Endothelial cell of umbilical vein (primary cell): ENCODE measurements around the gene ABHD17A. TPM values are rescaled to one million over a fixed set of nuclear protein-coding genes. Genes with fewer than 3 reads are reported as not detected.

ENCODE experiments used
- BruUV-seq: library from RNA; stranded (reverse); fragments of 400-500 nt; replicated peaks from 2 replicates; lab custom pipeline; 2021; lab: Mats Ljungman, UMichigan
- CTCF ChIA-PET: fragments of 300-600, 350-600 bp; sonication (Branson Sonifier 250); formaldehyde crosslinking; loops from one replicate; lab custom pipeline; 2021; ENCODE audit warnings: antibody characterized with exemption, inconsistent platforms; lab: Charles Lee
- POLR2A ChIA-PET: fragments of 300-600, 350-600 bp; sonication (Branson Sonifier 250); formaldehyde crosslinking; loops from one replicate; lab custom pipeline; 2021; ENCODE audit warnings: antibody characterized with exemption, inconsistent platforms; lab: Charles Lee
- DNase-seq: peaks from one replicate; pipeline ENCODE4 v3.0.0-alpha.2; 2011; ENCODE audit warnings: low read depth, low spot score
- FAIRE-seq: peaks from 2 replicates; lab custom pipeline; 2011; peaks lifted over from hg19 to GRCh38; lab: Jason Lieb, UNC
- H2AFZ ChIP-seq: 2 replicates; pipeline ENCODE4 v1.6.0; 2012; ENCODE audit warnings: low read depth, low read length, control low read depth, inconsistent platforms
- H3K27ac ChIP-seq: 2 replicates; pipeline ENCODE4 v1.5.1; 2011; ENCODE audit warnings: low read depth, mild to moderate bottlenecking, control low read depth, low read length, moderate library complexity; ENCODE audit not compliant: insufficient read depth
- H3K27me3 ChIP-seq, 2 experiments: 2 replicates each; pipeline versions ENCODE4 v1.6.0 to v1.6.1; 2011; ENCODE audit warnings: low read length in 2 of 2, mixed read lengths in 1 of 2; ENCODE audit not compliant: control insufficient read depth in 2 of 2, insufficient read depth in 2 of 2
- H3K36me3 ChIP-seq, 2 experiments: 2 replicates in 1 of 2; 3 replicates in 1 of 2; pipeline ENCODE4 v1.5.1; 2011; ENCODE audit warnings: low read length in 2 of 2, mild to moderate bottlenecking in 1 of 2, moderate library complexity in 1 of 2; ENCODE audit not compliant: control insufficient read depth in 2 of 2, insufficient read depth in 2 of 2; ENCODE audit errors: extremely low read depth in 1 of 2
- H3K4me1 ChIP-seq: 3 replicates; pipeline ENCODE4 v1.5.1; 2011; ENCODE audit warnings: mild to moderate bottlenecking, low read length; ENCODE audit not compliant: control insufficient read depth, insufficient read depth; ENCODE audit errors: extremely low read depth
- H3K4me2 ChIP-seq: 2 replicates; pipeline ENCODE4 v1.6.1; 2011; ENCODE audit warnings: low read length, control low read depth, mixed read lengths; ENCODE audit not compliant: insufficient read depth
- H3K4me3 ChIP-seq, 3 experiments: fragments of 200-600 bp in 1 of 3; sonication (generic), shearing (Covaris generic) in 1 of 3; replicated peaks in 1 of 3; 2 replicates each; pipeline ENCODE4 v1.5.1; 2011 to 2016; ENCODE audit warnings: control low read depth in 3 of 3, low read length in 3 of 3, mild to moderate bottlenecking in 2 of 3, inconsistent platforms in 1 of 3, low read depth in 1 of 3, moderate library complexity in 1 of 3; ENCODE audit not compliant: insufficient read depth in 1 of 3
- H3K79me2 ChIP-seq: 2 replicates; pipeline ENCODE4 v1.6.0; 2012; ENCODE audit warnings: low read length, inconsistent platforms; ENCODE audit not compliant: control insufficient read depth, insufficient read depth
- H3K9ac ChIP-seq: replicated peaks from 2 replicates; pipeline ENCODE3; 2011; ENCODE audit warnings: low read length, control low read depth; ENCODE audit not compliant: insufficient read depth; ENCODE audit errors: extremely low read depth
- H3K9me1 ChIP-seq: replicated peaks from 3 replicates; pipeline ENCODE4 v1.6.0; 2011; ENCODE audit warnings: mild to moderate bottlenecking, low read length; ENCODE audit not compliant: control insufficient read depth, insufficient read depth; ENCODE audit errors: extremely low read depth
- H3K9me3 ChIP-seq: replicated peaks from 2 replicates; pipeline ENCODE4 v1.5.1; 2012; ENCODE audit warnings: low read length, inconsistent platforms; ENCODE audit not compliant: control insufficient read depth, insufficient read depth
- H4K20me1 ChIP-seq: replicated peaks from 2 replicates; pipeline ENCODE3; 2011; ENCODE audit warnings: mild to moderate bottlenecking, low read length; ENCODE audit not compliant: control insufficient read depth, insufficient read depth; ENCODE audit errors: extremely low read depth
- EZH2 ChIP-seq: IDR thresholded peaks from 2 replicates; pipeline ENCODE4 v1.6.1; 2012; ENCODE audit warnings: borderline replicate concordance, low read depth, mild to moderate bottlenecking, moderate library complexity, low read length, inconsistent platforms; ENCODE audit not compliant: severe bottlenecking
- FOS ChIP-seq: IDR thresholded peaks from 2 replicates; pipeline ENCODE4 v1.6.1; 2011; ENCODE audit warnings: mild to moderate bottlenecking, low read length, moderate library complexity, borderline replicate concordance; ENCODE audit not compliant: insufficient read depth
- GATA2 ChIP-seq: IDR thresholded peaks from 2 replicates; pipeline ENCODE4 v1.7.0; 2011; ENCODE audit warnings: low read depth, mild to moderate bottlenecking, moderate library complexity, mixed read lengths, low read length; ENCODE audit not compliant: insufficient read length, insufficient read depth
- JUN ChIP-seq: IDR thresholded peaks from 2 replicates; pipeline ENCODE4 v1.6.1; 2011; ENCODE audit warnings: borderline replicate concordance, low read depth; ENCODE audit not compliant: insufficient read length, insufficient read depth
- MYC ChIP-seq: IDR thresholded peaks from one replicate; pipeline ENCODE4 v1.6.1; 2011; ENCODE audit warnings: mild to moderate bottlenecking, low read depth, low read length
- POLR2A ChIP-seq: IDR thresholded peaks from 2 replicates; pipeline ENCODE4 v1.6.1; 2012; ENCODE audit warnings: low read depth, mild to moderate bottlenecking, control low read depth, low read length
- POLR2AphosphoS5 ChIP-seq: IDR thresholded peaks from 2 replicates; pipeline ENCODE4 v1.6.1; 2012; ENCODE audit warnings: low read depth, mild to moderate bottlenecking, control low read depth, low read length, moderate library complexity; ENCODE audit not compliant: insufficient read depth
- dilution Hi-C: fragments of 300-500 bp; cut with MboI; formaldehyde crosslinking; loops from one replicate; pipeline ENCODE4 v1.15.0; 2019; ENCODE audit warnings: low sequenced_read_pairs; ENCODE audit not compliant: extremely low pct_ligation_motif_present
- intact Hi-C: fragments of 100-400 bp; cut with micrococcal nuclease; formaldehyde crosslinking; loops from one replicate; pipeline ENCODE4 v1.10.0; 2022
- polyA plus RNA-seq, 4 experiments: library from polyadenylated mRNA; depleted of rRNA in 3 of 4; stranded (reverse) in 3 of 4; unstranded in 1 of 4; fragments of >200 nt; gene quantifications; 2 replicates each; pipeline versions ENCODE4 v1.2.1 to v1.2.3, GENCODE V29; 2011 to 2012; ENCODE audit warnings: missing spikeins in 1 of 4
- total RNA-seq: library from RNA; stranded (reverse); gene quantifications from 2 replicates; pipeline ENCODE4 v1.2.3, GENCODE V29; 2021
- TF ChIP-seq, protein P1 (sequence below): IDR thresholded peaks from 2 replicates; pipeline ENCODE4 v1.6.1; 2011; ENCODE audit not compliant: insufficient read depth, insufficient read length
- TF ChIP-seq, protein P2 (sequence below), 2 donors: IDR thresholded peaks; 1 replicate in 1 of 2; 2 replicates in 1 of 2; pipeline ENCODE4 v1.5.1; 2011; ENCODE audit warnings: low read length in 2 of 2, mild to moderate bottlenecking in 2 of 2, moderate library complexity in 2 of 2, control low read depth in 1 of 2, inconsistent platforms in 1 of 2, low read depth in 1 of 2; ENCODE audit not compliant: insufficient read depth in 1 of 2; ENCODE audit errors: extremely low read depth in 1 of 2

Gene ABHD17A
- total and polyA plus RNA-seq, 2 donors (not counting 3 experiments of a cell fraction or from before 2014, with no cell fraction given), result 89.8 to 143 TPM

DNA sequence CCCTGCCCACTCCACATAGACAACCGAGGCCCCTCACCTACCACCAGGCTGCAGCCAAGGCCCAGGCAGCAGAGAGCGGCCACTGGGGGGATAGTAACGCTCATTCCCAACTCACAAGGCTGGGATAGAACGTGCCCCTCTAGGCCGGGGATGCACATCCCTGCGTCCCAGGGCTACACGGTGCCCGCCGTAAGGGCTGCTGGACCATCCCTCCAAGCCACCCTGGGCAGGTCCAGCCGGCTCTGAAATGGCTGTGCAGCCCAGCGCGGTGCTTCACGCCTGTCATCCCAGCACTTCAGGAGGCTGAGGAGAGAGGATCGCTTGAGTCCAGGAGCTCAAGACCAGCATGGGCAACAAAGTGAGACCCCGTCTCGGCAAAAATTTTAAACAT, 40.2 kb downstream of the ABHD17A start:
- peaks cover 25% of the 10 kb centered on the region for H3K4me1 ChIP-seq
- no peaks in the 10 kb centered on the region for H4K20me1 ChIP-seq
- no TSS peak for BruUV-seq
- H3K27ac ChIP-seq, result no peak overlapping the region
- H3K36me3 ChIP-seq, result peaks cover 0 to 2% of the 10 kb centered on the region in 2 experiments
- H3K9me3 ChIP-seq, result no peaks in the 10 kb centered on the region
- no peaks in the 10 kb centered on the region for H3K9me1 ChIP-seq
- H3K79me2 ChIP-seq, result peaks cover 77% of the 10 kb centered on the region
- CTCF ChIA-PET, result interaction anchor here (2.3 kb wide), 1 partner anchor 8 kb away, joined by 10 read pairs; no protein-coding TSS in a partner anchor
- dilution Hi-C loops (no loop called here), intact Hi-C loops (no loop called here)
- H3K4me3 ChIP-seq, result no peak overlapping the region
- POLR2A ChIA-PET, result no interaction called here
- H3K4me2 ChIP-seq, result no peak overlapping the region
- DNase-seq, result no peak
- H3K9ac ChIP-seq, result no peak overlapping the region
- no peak overlapping the region for H2AFZ ChIP-seq
- TF ChIP-seq, protein P1, sequence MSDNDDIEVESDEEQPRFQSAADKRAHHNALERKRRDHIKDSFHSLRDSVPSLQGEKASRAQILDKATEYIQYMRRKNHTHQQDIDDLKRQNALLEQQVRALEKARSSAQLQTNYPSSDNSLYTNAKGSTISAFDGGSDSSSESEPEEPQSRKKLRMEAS, result no peak
- TF ChIP-seq GATA2 (no peak), JUN (no peak), EZH2 (no peak), FOS (no peak), POLR2A (no peak), POLR2AphosphoS5 (no peak), MYC (no peak)
- TF ChIP-seq, protein P2, sequence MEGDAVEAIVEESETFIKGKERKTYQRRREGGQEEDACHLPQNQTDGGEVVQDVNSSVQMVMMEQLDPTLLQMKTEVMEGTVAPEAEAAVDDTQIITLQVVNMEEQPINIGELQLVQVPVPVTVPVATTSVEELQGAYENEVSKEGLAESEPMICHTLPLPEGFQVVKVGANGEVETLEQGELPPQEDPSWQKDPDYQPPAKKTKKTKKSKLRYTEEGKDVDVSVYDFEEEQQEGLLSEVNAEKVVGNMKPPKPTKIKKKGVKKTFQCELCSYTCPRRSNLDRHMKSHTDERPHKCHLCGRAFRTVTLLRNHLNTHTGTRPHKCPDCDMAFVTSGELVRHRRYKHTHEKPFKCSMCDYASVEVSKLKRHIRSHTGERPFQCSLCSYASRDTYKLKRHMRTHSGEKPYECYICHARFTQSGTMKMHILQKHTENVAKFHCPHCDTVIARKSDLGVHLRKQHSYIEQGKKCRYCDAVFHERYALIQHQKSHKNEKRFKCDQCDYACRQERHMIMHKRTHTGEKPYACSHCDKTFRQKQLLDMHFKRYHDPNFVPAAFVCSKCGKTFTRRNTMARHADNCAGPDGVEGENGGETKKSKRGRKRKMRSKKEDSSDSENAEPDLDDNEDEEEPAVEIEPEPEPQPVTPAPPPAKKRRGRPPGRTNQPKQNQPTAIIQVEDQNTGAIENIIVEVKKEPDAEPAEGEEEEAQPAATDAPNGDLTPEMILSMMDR (IDR thresholded peaks at IDR 0.05; ENCODE audit: extremely low read depth in 1 of 2, insufficient read depth in 1 of 2, low read depth in 1 of 2, low read length in 2 of 2), result no peak
- no peaks in the 10 kb centered on the region for H3K27me3 ChIP-seq
- FAIRE-seq, result no peak
